Measurements from ENCODE around the gene OFD1.
A peak's percentile ranks its signal among the peaks of the same experiment; 100 is the strongest.

The OFD1 gene

DNA sequence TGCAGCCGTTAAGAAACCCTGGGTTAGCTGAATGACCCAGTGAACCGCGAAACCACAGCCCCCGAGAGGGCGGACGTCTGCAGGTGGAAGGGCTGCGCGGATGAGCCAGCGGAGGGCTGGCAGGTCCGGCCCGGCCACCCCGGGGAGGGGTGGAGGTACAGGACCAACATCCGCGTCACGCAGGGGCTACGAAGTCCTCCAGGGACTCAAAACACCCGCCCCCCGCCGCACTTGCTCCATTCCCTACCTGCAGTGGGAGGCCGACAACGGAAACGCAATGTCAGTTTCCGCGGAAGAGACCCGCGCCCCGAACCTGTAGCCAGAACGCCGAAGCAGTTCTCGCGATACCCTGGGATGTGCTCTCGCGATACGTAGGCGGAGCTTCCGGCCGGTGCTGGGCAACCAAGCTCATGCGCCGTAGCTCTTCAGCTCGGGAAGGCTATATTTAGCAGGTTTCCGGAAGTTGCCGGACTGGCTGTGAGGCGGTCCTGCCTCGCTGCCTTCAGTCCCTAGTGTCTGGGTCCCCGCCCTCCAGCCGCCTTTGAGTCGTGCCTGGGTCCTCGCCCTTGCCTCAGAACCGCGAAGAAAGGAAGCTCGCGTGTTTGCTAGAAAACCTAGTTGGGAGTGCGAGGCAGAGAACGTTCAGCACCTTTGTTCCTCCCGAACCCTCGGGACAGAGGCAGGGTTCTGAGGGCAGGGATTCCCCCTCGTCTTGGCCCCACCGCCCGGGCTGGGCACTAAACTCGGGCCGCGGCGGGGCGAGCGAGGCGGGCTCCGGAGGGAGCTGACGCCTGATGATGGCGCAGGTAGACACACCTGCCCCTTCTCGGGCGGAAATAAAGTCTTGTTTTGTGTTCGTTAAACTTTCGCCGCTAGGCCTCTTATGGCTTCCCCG, at the start of gene OFD1, which contains the start of gene TRAPPC2:
TSS of gene OFD1 (plus strand) at position 471 of the 895 bp plus-strand sequence. CDS start at position 795, 324 bp downstream.
TSS of gene TRAPPC2 (minus strand) at position 343 of the 895 bp plus-strand sequence. CDS start 14,657 bp downstream, outside the sequence.
- peak; percentile 73 to 85 (median 74) for DNase-seq (ENCODE audit: low read depth in 3 of 3)

DNA sequence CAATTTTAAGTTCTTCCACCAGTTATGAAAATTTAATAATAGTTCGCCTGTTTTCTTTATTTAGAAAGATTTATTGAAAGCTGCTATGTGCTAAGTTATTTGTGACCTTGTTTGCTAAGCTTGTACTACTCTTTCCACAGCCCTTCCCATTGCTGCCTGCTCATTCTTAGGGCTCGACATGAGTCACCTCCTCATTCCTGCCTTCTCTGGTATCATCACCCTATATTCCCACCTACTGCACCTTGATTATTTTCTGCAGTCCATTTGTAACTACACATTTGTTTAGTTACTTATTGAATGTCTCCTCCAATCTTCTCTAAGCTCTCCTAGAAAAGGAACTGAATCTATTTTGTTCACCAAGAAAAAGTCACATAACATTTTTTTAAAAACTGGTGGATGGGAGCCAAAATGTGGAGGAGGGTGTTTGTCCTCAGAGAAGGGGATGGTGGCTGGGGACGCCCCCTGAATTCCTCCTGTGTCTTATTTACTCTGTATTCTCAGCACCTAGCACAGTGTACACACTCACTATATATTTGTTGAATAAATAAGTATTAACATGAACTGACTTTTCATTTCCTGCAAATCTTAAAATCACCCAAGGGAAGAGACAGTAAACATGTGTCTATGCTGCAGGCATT, 49.3 kb upstream of the OFD1 start:
- DNase-seq (ENCODE audit: low read depth in 3 of 3), result no peak

DNA sequence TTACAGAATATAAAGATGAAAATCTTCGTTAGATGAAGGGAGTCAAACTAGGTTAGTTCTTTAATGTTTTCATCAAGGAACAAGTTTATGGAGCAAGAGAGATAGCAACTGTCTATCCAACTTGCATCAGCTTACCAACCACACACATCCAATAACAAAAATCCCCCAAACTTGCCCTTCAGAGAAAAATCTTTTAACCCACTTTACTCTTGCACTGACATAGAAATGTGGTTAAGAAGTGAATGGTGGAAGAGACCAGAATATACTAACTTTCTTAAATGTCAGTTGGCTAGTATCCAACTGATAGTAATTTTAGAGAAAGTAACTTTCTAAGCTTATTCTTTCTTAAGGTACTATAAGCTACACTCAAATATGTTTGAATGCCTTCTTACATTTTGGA, 47.3 kb upstream of the OFD1 start:
- no peak for DNase-seq (ENCODE audit: low read depth in 3 of 3)

DNA sequence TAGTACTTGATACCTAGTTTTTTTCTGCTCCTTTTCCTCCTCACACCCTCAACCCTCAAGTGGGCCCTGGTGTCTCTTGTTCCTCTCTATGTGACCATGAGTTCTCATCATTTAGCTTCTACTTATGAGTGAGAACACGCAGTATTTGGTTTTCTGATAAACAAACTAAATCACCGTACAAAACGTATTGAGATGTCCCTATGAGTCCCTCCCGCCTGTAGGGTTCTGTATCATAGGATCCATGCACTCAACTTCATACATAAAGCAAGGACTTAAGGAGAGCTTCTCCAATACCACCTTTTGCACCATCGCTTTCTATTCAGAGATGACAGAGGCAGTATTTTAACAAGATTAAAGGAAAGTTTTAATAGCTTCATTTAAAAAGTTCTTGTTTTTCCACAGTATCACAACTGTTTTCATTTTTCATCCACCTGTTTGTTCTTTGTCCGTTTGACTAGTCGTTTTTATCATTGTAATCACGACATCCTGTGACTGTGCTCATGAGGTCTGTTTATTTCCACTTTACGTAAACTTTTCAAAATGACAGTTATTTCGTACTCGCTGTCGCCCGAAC, 46.1 kb upstream of the OFD1 start:
- no peak for DNase-seq (ENCODE audit: low read depth in 3 of 3)

- peak; percentile 59 to 82 (median 67) for DNase-seq (ENCODE audit: low read depth in 3 of 3)
These were observed 45.4 kb upstream of the OFD1 start, which contains the start of gene RAB9A for GRCh38 chrX:13688958-13689740. TSS of gene RAB9A (plus strand) at chrX:13689128. CDS start at chrX:13708747, 19,619 bp downstream.

- no peak for DNase-seq (ENCODE audit: low read depth in 3 of 3)
These were observed 44.8 kb upstream of the OFD1 start for GRCh38 chrX:13689741-13690211.

DNA sequence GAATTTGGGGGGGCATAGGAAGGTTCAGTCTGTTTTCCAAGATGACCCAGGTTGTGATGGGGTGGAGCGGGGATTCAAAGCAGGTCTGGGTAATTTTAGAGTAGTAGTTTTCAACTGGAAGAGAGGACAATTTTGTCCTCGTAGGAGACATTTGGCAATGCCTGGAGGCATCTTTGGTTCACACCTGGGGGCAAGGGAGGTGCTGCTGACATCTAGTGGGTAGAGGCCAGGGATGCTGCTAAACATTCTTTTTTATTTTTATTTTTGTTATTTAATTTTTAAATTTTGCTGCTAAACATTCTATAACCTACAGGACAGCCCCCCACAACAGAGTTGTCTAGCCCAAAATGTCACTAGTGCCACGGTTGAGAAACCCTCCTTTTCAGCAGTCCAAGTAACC, 43.7 kb upstream of the OFD1 start:
- no peak for DNase-seq (ENCODE audit: low read depth in 3 of 3)

DNA sequence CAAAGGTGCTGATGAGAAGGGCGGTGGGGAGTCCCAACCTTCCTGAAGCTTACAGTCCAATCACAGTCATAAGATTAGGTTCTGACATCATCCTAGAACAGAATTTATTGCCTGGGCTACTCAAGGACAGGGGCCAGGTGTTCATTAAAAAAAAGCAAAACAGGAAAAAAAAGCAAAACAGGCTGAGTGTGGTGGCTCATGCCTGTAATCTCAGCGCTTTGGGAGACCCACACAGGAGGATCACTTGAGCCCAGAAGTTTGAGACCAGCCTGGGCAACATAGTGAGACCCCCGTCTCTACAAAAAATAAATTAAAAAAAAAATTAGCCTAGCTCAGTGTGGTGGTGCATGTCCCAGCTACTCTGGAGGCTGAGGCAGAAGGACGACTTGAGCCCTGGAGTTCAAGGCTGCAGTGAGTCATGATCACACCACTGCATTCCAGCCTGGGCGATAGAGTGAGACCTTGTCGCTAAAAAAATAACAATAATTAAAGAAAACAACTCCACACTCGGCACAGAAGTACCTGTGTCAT, 42.6 kb upstream of the OFD1 start:
- no peak for DNase-seq (ENCODE audit: low read depth in 3 of 3)

- DNase-seq (ENCODE audit: low read depth in 3 of 3), result no peak
These were observed 41.7 kb upstream of the OFD1 start for GRCh38 chrX:13692771-13693231.

DNA sequence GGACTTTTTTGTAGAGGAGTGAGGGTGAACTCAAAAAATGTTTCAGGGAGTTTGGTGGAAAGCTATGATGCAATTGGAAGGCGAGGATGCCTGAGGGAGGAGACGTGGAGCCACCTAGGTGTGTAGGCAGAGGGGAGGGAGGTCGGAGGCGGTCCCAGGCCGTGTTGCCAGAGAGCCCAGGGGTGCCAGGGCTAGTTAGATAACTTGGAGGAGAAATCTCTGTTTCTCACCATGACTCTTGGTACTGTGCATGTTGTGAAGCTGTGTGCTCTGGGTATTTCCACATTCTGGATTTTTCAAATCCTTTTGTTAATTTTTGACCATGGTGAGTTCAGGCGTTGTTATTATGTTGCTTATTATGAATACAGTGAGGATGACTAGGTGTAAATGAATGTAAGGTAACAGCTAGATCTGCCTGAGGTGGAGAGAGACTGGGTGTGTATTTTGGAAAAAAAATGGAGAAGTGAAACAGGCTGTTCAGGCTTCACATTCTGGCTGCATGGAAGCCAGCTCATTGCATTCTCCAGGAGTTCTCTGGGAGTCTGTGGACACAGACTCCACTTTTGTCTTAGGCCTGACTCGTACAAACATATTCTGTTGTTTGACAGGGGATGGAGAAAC, 41.1 kb upstream of the OFD1 start:
- DNase-seq (ENCODE audit: low read depth in 3 of 3), result no peak

DNA sequence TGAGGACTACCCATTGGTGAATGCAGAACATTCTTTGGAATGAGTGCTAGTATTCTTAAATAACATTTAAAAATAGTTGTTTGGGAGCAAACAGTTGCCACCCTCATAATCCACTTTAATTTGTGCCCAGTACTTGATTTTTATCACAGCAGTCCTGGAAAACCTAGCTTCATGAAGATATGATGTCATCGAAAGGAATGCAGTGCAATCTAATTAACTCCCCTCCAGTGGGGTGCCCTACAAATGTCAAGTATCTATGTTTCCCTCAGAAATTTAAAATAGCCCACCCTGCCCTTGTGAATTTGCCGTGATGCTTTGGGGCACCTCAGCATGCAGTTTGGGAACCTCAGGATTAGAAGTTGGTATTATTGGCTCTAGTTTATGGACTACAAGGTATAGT, 40.2 kb upstream of the OFD1 start:
- no peak for DNase-seq (ENCODE audit: low read depth in 3 of 3)

- DNase-seq (ENCODE audit: low read depth in 3 of 3), result no peak
These were observed 39.6 kb upstream of the OFD1 start for GRCh38 chrX:13694983-13695382.

- DNase-seq (ENCODE audit: low read depth in 3 of 3), result no peak
These were observed 38.9 kb upstream of the OFD1 start for GRCh38 chrX:13695601-13696115.

GRCh38 chrX:13697455-13697854, 37.1 kb upstream of the OFD1 start:
- no peak for DNase-seq (ENCODE audit: low read depth in 3 of 3)

DNA sequence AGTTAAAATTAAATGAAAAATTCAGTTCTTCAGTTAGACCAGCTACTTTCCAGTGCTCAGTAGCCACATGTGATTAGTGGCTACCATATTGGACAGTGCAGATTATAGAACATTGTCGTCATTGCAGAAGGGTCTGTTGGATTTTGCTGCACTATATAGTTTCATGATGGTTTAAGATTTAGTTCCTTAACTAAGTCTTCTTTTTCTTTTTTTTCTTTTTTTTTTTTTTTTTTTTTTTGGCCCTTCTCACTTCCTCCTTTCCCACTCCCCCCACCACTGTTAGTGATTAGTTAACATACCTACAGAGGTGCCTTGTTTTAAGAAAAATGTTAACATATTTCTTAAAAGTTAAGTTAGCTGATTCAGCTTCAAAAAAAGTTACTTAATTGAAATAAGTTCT, 36.6 kb upstream of the OFD1 start:
- DNase-seq (ENCODE audit: low read depth in 3 of 3), result no peak

GRCh38 chrX:13698432-13698831, 36.1 kb upstream of the OFD1 start:
- no peak for DNase-seq (ENCODE audit: low read depth in 3 of 3)

GRCh38 chrX:13699183-13699826, 35.2 kb upstream of the OFD1 start:
- DNase-seq (ENCODE audit: low read depth in 3 of 3), result no peak

GRCh38 chrX:13700380-13700779, 34.2 kb upstream of the OFD1 start:
- DNase-seq (ENCODE audit: low read depth in 3 of 3), result no peak

DNA sequence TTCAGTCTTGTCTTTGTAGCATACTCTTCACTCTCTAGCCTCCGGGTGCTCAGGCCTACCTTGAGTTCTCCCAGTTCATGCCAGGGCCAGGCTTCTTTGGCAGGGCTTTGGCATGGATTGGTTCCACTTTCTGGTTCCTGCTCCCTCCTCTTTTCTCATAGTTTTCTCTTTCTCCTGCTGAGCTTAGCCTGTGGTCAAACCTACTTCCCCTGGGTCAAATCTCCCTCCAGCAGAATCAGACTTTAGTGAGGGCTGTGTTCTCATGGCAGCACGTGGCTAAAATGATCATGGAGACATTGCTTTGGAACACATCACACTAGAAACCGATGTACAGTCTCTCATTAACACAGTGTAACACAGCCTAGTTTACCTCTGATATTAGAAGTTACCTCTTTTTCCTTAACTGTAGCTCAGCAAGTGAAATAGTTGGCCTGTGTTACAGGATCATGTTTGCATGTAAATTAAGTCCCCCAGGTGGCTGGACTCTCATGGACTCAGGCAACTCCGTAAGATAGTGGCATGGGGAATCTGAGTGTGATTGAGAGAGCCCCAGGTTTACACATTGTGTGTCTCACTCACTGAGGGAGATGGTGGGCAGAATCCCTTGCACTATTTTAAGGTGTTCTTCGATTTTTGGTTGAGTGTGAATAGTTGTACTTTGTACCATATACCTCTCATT, 32.3 kb upstream of the OFD1 start:
- DNase-seq (ENCODE audit: low read depth in 3 of 3), result no peak

Measured in stimulated activated CD4-positive, alpha-beta T cell treated with anti-CD3 and anti-CD28 coated beads, TNF-alpha, amount 100 ng/mL, for 24 hours (primary cell).